IMR-90 (cell line): ENCODE results near the gene TRIM28. TPM values are rescaled to one million over a fixed set of nuclear protein-coding genes. Genes with fewer than 3 reads are reported as not detected.

Source experiments
- ATAC-seq: fragments of 200-7000 bp; cut with Tn5 transposase; 2 replicates; pipeline ENCODE4 v1.9.1; 2020; ENCODE audit warnings: low read depth, mild to moderate bottlenecking, moderate library complexity
- BruUV-seq: library from RNA; stranded (reverse); fragments of 400-500 nt; replicated peaks from 2 replicates; lab custom pipeline; 2021; lab: Mats Ljungman, UMichigan
- CTCF ChIA-PET: fragments of 300-600 bp; formaldehyde crosslinking; extraction: SDS; loops from one replicate; lab custom pipeline; 2021; ENCODE audit warnings: antibody characterized with exemption; lab: Yijun Ruan, JAX
- POLR2A ChIA-PET: fragments of 300-600 bp; sonication (Branson Sonifier 250); formaldehyde crosslinking; loops from one replicate; lab custom pipeline; 2022; ENCODE audit warnings: antibody characterized with exemption; ENCODE audit not compliant: unreplicated experiment; lab: Charles Lee
- DNase-seq: peaks from one replicate; pipeline ENCODE4 v3.0.0; 2013
- H2AFZ ChIP-seq: replicated peaks from 2 replicates; pipeline ENCODE3; 2013; ENCODE audit warnings: low read length, mild to moderate bottlenecking; ENCODE audit not compliant: poor library complexity
- H2AK5ac ChIP-seq: 2 replicates; pipeline ENCODE4 v1.6.1; 2013; ENCODE audit warnings: low read depth, low read length, inconsistent platforms
- H2AK9ac ChIP-seq: replicated peaks from 2 replicates; pipeline ENCODE3; 2013; ENCODE audit warnings: mild to moderate bottlenecking, low read depth, low read length, moderate library complexity; ENCODE audit not compliant: poor library complexity
- H2BK120ac ChIP-seq: 2 replicates; pipeline ENCODE4 v1.6.1; 2013; ENCODE audit warnings: low read depth, low read length, inconsistent platforms
- H2BK15ac ChIP-seq: 3 replicates; pipeline ENCODE4 v1.6.1; 2013; ENCODE audit warnings: low read depth, low read length, inconsistent platforms
- H2BK20ac ChIP-seq: 2 replicates; pipeline ENCODE4 v1.6.1; 2013; ENCODE audit warnings: low read depth, mild to moderate bottlenecking, inconsistent platforms, low read length, moderate library complexity
- H2BK5ac ChIP-seq: 2 replicates; pipeline ENCODE4 v1.6.1; 2013; ENCODE audit warnings: mild to moderate bottlenecking, low read depth, low read length, inconsistent platforms; ENCODE audit not compliant: poor library complexity, severe bottlenecking
- H3K14ac ChIP-seq: replicated peaks from 2 replicates; pipeline ENCODE4 v1.6.1; 2013; ENCODE audit warnings: low read depth, low read length, inconsistent platforms
- H3K18ac ChIP-seq: 2 replicates; pipeline ENCODE4 v1.6.1; 2013; ENCODE audit warnings: low read depth, low read length, control low read depth
- H3K23ac ChIP-seq: 2 replicates; pipeline ENCODE4 v1.6.1; 2013; ENCODE audit warnings: low read depth, low read length, inconsistent platforms
- H3K27ac ChIP-seq: 2 replicates; pipeline ENCODE4 v1.5.1; 2013; ENCODE audit warnings: mild to moderate bottlenecking, control low read depth, low read length; ENCODE audit not compliant: insufficient read depth
- H3K27me3 ChIP-seq: 2 replicates; pipeline ENCODE4 v1.6.1; 2013; ENCODE audit warnings: low read length; ENCODE audit not compliant: control insufficient read depth, insufficient read depth
- H3K36me3 ChIP-seq: 2 replicates; pipeline ENCODE4 v1.6.1; 2013; ENCODE audit warnings: low read length, mixed read lengths; ENCODE audit not compliant: control insufficient read depth, insufficient read depth
- H3K4ac ChIP-seq: 2 replicates; pipeline ENCODE4 v1.6.1; 2013; ENCODE audit warnings: low read depth, low read length, inconsistent platforms
- H3K4me1 ChIP-seq: 2 replicates; pipeline ENCODE4 v1.6.1; 2013; ENCODE audit warnings: low read length, mixed read lengths; ENCODE audit not compliant: control insufficient read depth, insufficient read depth
- H3K4me2 ChIP-seq: 2 replicates; pipeline ENCODE4 v1.6.1; 2013; ENCODE audit warnings: low read depth, mild to moderate bottlenecking, control low read depth, low read length, moderate library complexity
- H3K4me3 ChIP-seq: 2 replicates; pipeline ENCODE4 v1.5.1; 2013; ENCODE audit warnings: low read depth, mild to moderate bottlenecking, control low read depth, low read length, moderate library complexity; ENCODE audit not compliant: insufficient read depth
- H3K56ac ChIP-seq: 2 replicates; pipeline ENCODE4 v1.6.1; 2013; ENCODE audit warnings: low read length, inconsistent platforms; ENCODE audit not compliant: insufficient read depth; ENCODE audit errors: extremely low read depth
- H3K79me1 ChIP-seq, 2 experiments: 2 replicates each; pipeline ENCODE4 v1.6.1; 2013; ENCODE audit warnings: low read length in 2 of 2, inconsistent platforms in 1 of 2, low read depth in 1 of 2
- H3K9ac ChIP-seq: 2 replicates; pipeline ENCODE4 v1.6.1; 2013; ENCODE audit warnings: low read depth, low read length, control low read depth
- H3K9me1 ChIP-seq: 2 replicates; pipeline ENCODE4 v1.6.1; 2013; ENCODE audit warnings: low read length, inconsistent platforms; ENCODE audit not compliant: insufficient read depth
- H3K9me3 ChIP-seq: 2 replicates; pipeline ENCODE4 v1.6.1; 2013; ENCODE audit warnings: low read length; ENCODE audit not compliant: control insufficient read depth, insufficient read depth
- H4K20me1 ChIP-seq: 2 replicates; pipeline ENCODE4 v1.6.1; 2013; ENCODE audit warnings: low read length, inconsistent platforms; ENCODE audit not compliant: insufficient read depth
- H4K5ac ChIP-seq: 2 replicates; pipeline ENCODE4 v1.6.1; 2013; ENCODE audit warnings: mild to moderate bottlenecking, low read depth, low read length, control low read depth
- H4K8ac ChIP-seq, 2 experiments: 2 replicates each; pipeline ENCODE4 v1.6.1; 2013; ENCODE audit warnings: low read depth in 2 of 2, low read length in 2 of 2, control low read depth in 1 of 2, inconsistent platforms in 1 of 2
- H4K91ac ChIP-seq: 2 replicates; pipeline ENCODE4 v1.6.1; 2013; ENCODE audit warnings: low read depth, low read length, inconsistent platforms; ENCODE audit not compliant: insufficient read depth
- BHLHE40 ChIP-seq: fragments of 150-350 bp; IDR thresholded peaks from 2 replicates; pipeline ENCODE4 v1.6.1; 2016; ENCODE audit warnings: mild to moderate bottlenecking, low read depth, low read length
- CHD1 ChIP-seq: IDR thresholded peaks from 2 replicates; pipeline ENCODE4 v1.6.1; 2012; ENCODE audit warnings: low read depth, low read length, improper control_type of control experiment
- CTCF ChIP-seq: conservative IDR thresholded peaks from 2 replicates; pipeline ENCODE4 v1.5.1; 2012; ENCODE audit warnings: mild to moderate bottlenecking, low read depth, low read length, improper control_type of control experiment
- ELK1 ChIP-seq: fragments of 150-350 bp; IDR thresholded peaks from 2 replicates; pipeline ENCODE4 v1.6.1; 2016; ENCODE audit warnings: low read depth, mild to moderate bottlenecking, low read length, moderate library complexity, borderline replicate concordance
- FOS ChIP-seq: fragments of 150-350 bp; IDR thresholded peaks from 2 replicates; pipeline ENCODE4 v1.6.1; 2016; ENCODE audit warnings: low read depth, low read length
- MAFK ChIP-seq: IDR thresholded peaks from 2 replicates; pipeline ENCODE4 v1.6.1; 2012; ENCODE audit warnings: low read depth, low read length, improper control_type of control experiment
- MXI1 ChIP-seq: IDR thresholded peaks from 2 replicates; pipeline ENCODE4 v1.6.1; 2012; ENCODE audit warnings: low read depth, mild to moderate bottlenecking, low read length, moderate library complexity, borderline replicate concordance
- NFE2L2 ChIP-seq: fragments of 150-350 bp; IDR thresholded peaks from 2 replicates; pipeline ENCODE4 v1.6.1; 2016; ENCODE audit warnings: low read depth, mild to moderate bottlenecking, low read length
- POLR2A ChIP-seq: IDR thresholded peaks from 2 replicates; pipeline ENCODE4 v1.6.1; 2012; ENCODE audit warnings: mild to moderate bottlenecking, low read depth, low read length
- RAD21 ChIP-seq: IDR thresholded peaks from 2 replicates; pipeline ENCODE4 v1.6.1; 2012; ENCODE audit warnings: low read length, improper control_type of control experiment
- RCOR1 ChIP-seq: IDR thresholded peaks from 2 replicates; pipeline ENCODE4 v1.6.1; 2012; ENCODE audit warnings: mild to moderate bottlenecking, low read length, improper control_type of control experiment; ENCODE audit not compliant: insufficient replicate concordance
- SMC3 ChIP-seq: fragments of 150-350 bp; IDR thresholded peaks from 2 replicates; pipeline ENCODE4 v1.6.1; 2016; ENCODE audit warnings: low read depth, mild to moderate bottlenecking, antibody characterized with exemption, low read length, moderate library complexity
- USF2 ChIP-seq: fragments of 150-350 bp; IDR thresholded peaks from 2 replicates; pipeline ENCODE4 v1.6.1; 2017; ENCODE audit warnings: mild to moderate bottlenecking, antibody characterized with exemption, low read length, low read depth
- WGBS, 2 experiments: methylation state at CpG; one replicate each; pipeline versions ENCODE4 v1.1.5 to v1.1.7; 2013; ENCODE audit warnings: missing lambda C conversion rate in 2 of 2; ENCODE audit not compliant: insufficient read length in 1 of 2; ENCODE audit errors: extremely low coverage in 2 of 2; 5-methylcytosine and 5-hydroxymethylcytosine counted together
- dilution Hi-C: fragments of 300-500 bp; cut with HindIII; formaldehyde crosslinking; loops from one replicate; pipeline ENCODE4 v1.14.3; 2018; ENCODE audit warnings: low sequenced_read_pairs; ENCODE audit not compliant: unreplicated experiment
- in situ Hi-C: fragments of 300-500 bp; cut with MboI; formaldehyde crosslinking; loops from 3 replicates; pipeline ENCODE4 v1.14.3; 2019; ENCODE audit warnings: low sequenced_read_pairs, inconsistent platforms, mixed read lengths
- intact Hi-C: fragments of 100-400 bp; cut with micrococcal nuclease; formaldehyde crosslinking; loops from 2 replicates; pipeline ENCODE4 v1.10.0; 2022
- polyA plus RNA-seq, 3 experiments: library from polyadenylated mRNA; depleted of rRNA; stranded (reverse); fragments of >200 nt; gene quantifications; 2 replicates each; pipeline ENCODE4 v1.2.3, GENCODE V29; 2012; ENCODE audit warnings: low replicate concordance in 1 of 3
- total RNA-seq: library from RNA; depleted of rRNA; stranded (reverse); fragments of >200 nt; gene quantifications from 2 replicates; pipeline ENCODE4 v1.2.3, GENCODE V29; 2012

The TRIM28 gene
- total and polyA plus RNA-seq, 2 of the 4 experiments (the other 2 are of a cell fraction), result 349 to 465 TPM

GRCh38 chr19:58510084-58510862 lies 33.6 kb upstream of the TRIM28 start:
- Histone ChIP-seq H3K4ac (no peak overlapping the region), H3K36me3 (peaks cover 4% of the 10 kb centered on the region; the same call in 1 of the 2 replicates), H3K56ac (no peak overlapping the region), H4K8ac (no peak overlapping the region), H3K9me3 (peaks cover 2% of the 10 kb centered on the region; the same call in 1 of the 2 replicates), H3K14ac (no peak overlapping the region), H3K9me1 (no peaks in the 10 kb centered on the region), H3K27ac (no peak overlapping the region), H3K4me3 (no peak overlapping the region), H3K4me1 (no peaks in the 10 kb centered on the region), H2AK5ac (no peak overlapping the region), H2BK5ac (no peak overlapping the region), H3K4me2 (no peak overlapping the region), H2AFZ (no peak overlapping the region), H4K5ac (no peak overlapping the region), H4K20me1 (no peaks in the 10 kb centered on the region), H2BK15ac (no peak overlapping the region), H3K79me1 (peaks cover 4 to 30% of the 10 kb centered on the region in 2 experiments; a peak in 3 of 4 replicates), H2AK9ac (peak overlapping the region; percentile 55), H3K27me3 (no peaks in the 10 kb centered on the region), H3K18ac (no peak overlapping the region), H4K91ac (no peak overlapping the region), H2BK120ac (no peak overlapping the region), H3K9ac (no peak overlapping the region), H2BK20ac (no peak overlapping the region), H3K23ac (no peak overlapping the region)
- no peak for ATAC-seq
- in situ Hi-C loops (no loop called here), dilution Hi-C loops (no loop called here), intact Hi-C loops (no loop called here)
- no CpG with 5 or more reads among the region's 8 CpGs for WGBS, 2 experiments
- no TSS peak for BruUV-seq
- CTCF ChIA-PET, result no interaction called here
- TF ChIP-seq BHLHE40 (no peak), RCOR1 (no peak), CHD1 (no peak), NFE2L2 (no peak), USF2 (no peak), SMC3 (no peak), CTCF (no peak), ELK1 (no peak), RAD21 (no peak), POLR2A (no peak), MXI1 (no peak), FOS (no peak), MAFK (no peak)
- DNase-seq, result no peak
- POLR2A ChIA-PET, result no interaction called here
